Hematopoietic multipotent progenitor cell treated with erythropoietin and hydrocortisone succinate and interleukin-3 and kit ligand, for 4 days (in vitro differentiated cells): ENCODE data around the gene RND2.

Experiments
- DNase-seq: peaks from one replicate; pipeline ENCODE4 v3.0.0-alpha.2; 2015

The RND2 gene

GRCh38 chr17:43006639-43007551, 18.1 kb upstream of the RND2 start, which contains the start of gene IFI35:
IFI35 (plus strand) TSS chr17:43006784; CDS start chr17:43006948, 164 bp downstream.
- peak; percentile 94 for DNase-seq

GRCh38 chr17:43010667-43011308, 14.2 kb upstream of the RND2 start:
- DNase-seq, result no peak

- DNase-seq, result peak; percentile 73
These were observed 13.1 kb upstream of the RND2 start for GRCh38 chr17:43011728-43012472.

GRCh38 chr17:43013296-43013695, 11.7 kb upstream of the RND2 start:
- DNase-seq, result no peak

GRCh38 chr17:43014020-43014648, 10.9 kb upstream of the RND2 start:
- DNase-seq, result peak; percentile 49

- no peak for DNase-seq
These were observed 10.1 kb upstream of the RND2 start for GRCh38 chr17:43014649-43015542.

- no peak for DNase-seq
These were observed 9.5 kb upstream of the RND2 start for GRCh38 chr17:43015579-43015978.

- no peak for DNase-seq
These were observed 8.8 kb upstream of the RND2 start for GRCh38 chr17:43016216-43016615.

- peak; percentile 59 for DNase-seq
These were observed 6.8 kb upstream of the RND2 start for GRCh38 chr17:43018008-43018853.

- peak; percentile 88 for DNase-seq
These were observed 6.1 kb upstream of the RND2 start for GRCh38 chr17:43018932-43019331.

GRCh38 chr17:43019418-43019817, 5.6 kb upstream of the RND2 start:
- peak; percentile 75 for DNase-seq

- DNase-seq, result peak; percentile 51
These were observed 4.9 kb upstream of the RND2 start for GRCh38 chr17:43020030-43020621.

GRCh38 chr17:43020789-43021740, 4.0 kb upstream of the RND2 start:
- DNase-seq, result peak; percentile 92

GRCh38 chr17:43021741-43022512, 3.1 kb upstream of the RND2 start, which contains the start of gene VAT1:
VAT1 (minus strand) TSS chr17:43022385; CDS start chr17:43022322, 63 bp downstream.
- DNase-seq, result peak; percentile 87

- no peak for DNase-seq
These were observed 243 bp downstream of the RND2 start for GRCh38 chr17:43025290-43025657.

- DNase-seq, result no peak
These were observed 921 bp downstream of the RND2 start for GRCh38 chr17:43025766-43026537.

GRCh38 chr17:43026595-43026994, 1.6 kb downstream of the RND2 start:
- DNase-seq, result no peak
